OCI-LY1 (cell line): Measurements from ENCODE around the gene MVB12B.

ENCODE experiments used
- H2AFZ ChIP-seq: fragments of 200-600 bp; sonication (generic), shearing (Covaris generic); 2 replicates; pipeline ENCODE4 v1.6.0; 2014; ENCODE audit warnings: antibody characterized with exemption, mild to moderate bottlenecking, low read length
- H3F3A ChIP-seq: fragments of 200-600 bp; sonication (generic), shearing (Covaris generic); 2 replicates; pipeline ENCODE4 v1.6.0; 2014; ENCODE audit warnings: mild to moderate bottlenecking, antibody characterized with exemption, low read length, moderate library complexity; ENCODE audit not compliant: insufficient read depth
- H3K27ac ChIP-seq: fragments of 200-600 bp; sonication (generic); 2 replicates; pipeline ENCODE4 v1.5.1; 2014; ENCODE audit warnings: low read length, mixed run types, mild to moderate bottlenecking, low read depth; ENCODE audit not compliant: poor library complexity, severe bottlenecking
- H3K27me3 ChIP-seq: fragments of 200-600 bp; sonication (generic); 2 replicates; pipeline ENCODE4 v1.6.0; 2014; ENCODE audit warnings: antibody characterized with exemption, mild to moderate bottlenecking, low read length, moderate library complexity; ENCODE audit not compliant: insufficient read depth
- H3K36me3 ChIP-seq: fragments of 200-600 bp; sonication (generic); 2 replicates; pipeline ENCODE4 v1.6.1; 2014; ENCODE audit warnings: mild to moderate bottlenecking, antibody characterized with exemption, low read length, moderate library complexity, mixed read lengths; ENCODE audit not compliant: insufficient read depth
- H3K4me1 ChIP-seq: fragments of 200-600 bp; sonication (generic); 2 replicates; pipeline ENCODE4 v1.5.1; 2014; ENCODE audit warnings: mild to moderate bottlenecking, low read length, moderate library complexity; ENCODE audit not compliant: insufficient read depth, severe bottlenecking
- H3K4me2 ChIP-seq: fragments of 200-600 bp; sonication (generic), shearing (Covaris generic); 2 replicates; pipeline ENCODE4 v1.6.1; 2014; ENCODE audit warnings: low read length
- H3K4me3 ChIP-seq: fragments of 200-600 bp; sonication (generic); 2 replicates; pipeline ENCODE4 v1.5.1; 2014; ENCODE audit warnings: low read length, low read depth, mild to moderate bottlenecking, mixed read lengths; ENCODE audit not compliant: poor library complexity, severe bottlenecking
- H3K79me2 ChIP-seq: fragments of 200-600 bp; shearing (Covaris generic); 2 replicates; pipeline ENCODE4 v1.6.1; 2016; ENCODE audit warnings: mixed run types, low read length, mixed read lengths; ENCODE audit not compliant: insufficient read depth
- H3K9ac ChIP-seq: fragments of 200-600 bp; sonication (generic), shearing (Covaris generic); 2 replicates; pipeline ENCODE4 v1.6.1; 2014; ENCODE audit warnings: mild to moderate bottlenecking, low read length, mixed read lengths
- H3K9me2 ChIP-seq: fragments of 200-600 bp; sonication (generic), shearing (Covaris generic); 2 replicates; pipeline ENCODE4 v1.6.1; 2014; ENCODE audit warnings: low read depth, mild to moderate bottlenecking, low read length, mixed read lengths
- H3K9me3 ChIP-seq: fragments of 200-600 bp; shearing (Covaris generic); 2 replicates; pipeline ENCODE4 v1.6.1; 2014; ENCODE audit warnings: low read length, mixed read lengths
- H4K20me1 ChIP-seq: fragments of 200-600 bp; sonication (generic), shearing (Covaris generic); 2 replicates; pipeline ENCODE4 v1.6.0; 2016; ENCODE audit warnings: mild to moderate bottlenecking, low read length; ENCODE audit not compliant: insufficient read depth
- EZH2 ChIP-seq: fragments of 200-600 bp; sonication (generic), shearing (Covaris generic); IDR thresholded peaks from 2 replicates; pipeline ENCODE4 v1.8.0; 2017; ENCODE audit warnings: borderline replicate concordance, mixed run types, mild to moderate bottlenecking, antibody characterized with exemption, low read length, moderate library complexity, mixed read lengths
- TF ChIP-seq, protein P1 (sequence below): fragments of 200-600 bp; sonication (generic), shearing (Covaris generic); IDR thresholded peaks from 2 replicates; pipeline ENCODE4 v1.5.1; 2017; ENCODE audit warnings: mild to moderate bottlenecking, antibody characterized with exemption, low read length, moderate library complexity, mixed read lengths

Gene MVB12B

GRCh38 chr9:126417043-126417442, 90.4 kb downstream of the MVB12B start:
- H4K20me1 ChIP-seq, result no peaks in the 10 kb centered on the region
- H3F3A ChIP-seq, result no peaks in the 10 kb centered on the region
- H3K4me1 ChIP-seq, result no peaks in the 10 kb centered on the region
- TF ChIP-seq EZH2, result no peak
- TF ChIP-seq, protein P1, sequence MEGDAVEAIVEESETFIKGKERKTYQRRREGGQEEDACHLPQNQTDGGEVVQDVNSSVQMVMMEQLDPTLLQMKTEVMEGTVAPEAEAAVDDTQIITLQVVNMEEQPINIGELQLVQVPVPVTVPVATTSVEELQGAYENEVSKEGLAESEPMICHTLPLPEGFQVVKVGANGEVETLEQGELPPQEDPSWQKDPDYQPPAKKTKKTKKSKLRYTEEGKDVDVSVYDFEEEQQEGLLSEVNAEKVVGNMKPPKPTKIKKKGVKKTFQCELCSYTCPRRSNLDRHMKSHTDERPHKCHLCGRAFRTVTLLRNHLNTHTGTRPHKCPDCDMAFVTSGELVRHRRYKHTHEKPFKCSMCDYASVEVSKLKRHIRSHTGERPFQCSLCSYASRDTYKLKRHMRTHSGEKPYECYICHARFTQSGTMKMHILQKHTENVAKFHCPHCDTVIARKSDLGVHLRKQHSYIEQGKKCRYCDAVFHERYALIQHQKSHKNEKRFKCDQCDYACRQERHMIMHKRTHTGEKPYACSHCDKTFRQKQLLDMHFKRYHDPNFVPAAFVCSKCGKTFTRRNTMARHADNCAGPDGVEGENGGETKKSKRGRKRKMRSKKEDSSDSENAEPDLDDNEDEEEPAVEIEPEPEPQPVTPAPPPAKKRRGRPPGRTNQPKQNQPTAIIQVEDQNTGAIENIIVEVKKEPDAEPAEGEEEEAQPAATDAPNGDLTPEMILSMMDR, result no peak
- no peaks in the 10 kb centered on the region for H3K79me2 ChIP-seq
- no peaks in the 10 kb centered on the region for H3K36me3 ChIP-seq
- no peak overlapping the region for H3K9ac ChIP-seq
- H3K4me2 ChIP-seq, result no peak overlapping the region
- H3K9me2 ChIP-seq, result no peaks in the 10 kb centered on the region
- H3K27ac ChIP-seq, result no peak overlapping the region
- H2AFZ ChIP-seq, result no peak overlapping the region
- no peaks in the 10 kb centered on the region for H3K9me3 ChIP-seq
- no peaks in the 10 kb centered on the region for H3K27me3 ChIP-seq
- H3K4me3 ChIP-seq, result no peak overlapping the region

DNA sequence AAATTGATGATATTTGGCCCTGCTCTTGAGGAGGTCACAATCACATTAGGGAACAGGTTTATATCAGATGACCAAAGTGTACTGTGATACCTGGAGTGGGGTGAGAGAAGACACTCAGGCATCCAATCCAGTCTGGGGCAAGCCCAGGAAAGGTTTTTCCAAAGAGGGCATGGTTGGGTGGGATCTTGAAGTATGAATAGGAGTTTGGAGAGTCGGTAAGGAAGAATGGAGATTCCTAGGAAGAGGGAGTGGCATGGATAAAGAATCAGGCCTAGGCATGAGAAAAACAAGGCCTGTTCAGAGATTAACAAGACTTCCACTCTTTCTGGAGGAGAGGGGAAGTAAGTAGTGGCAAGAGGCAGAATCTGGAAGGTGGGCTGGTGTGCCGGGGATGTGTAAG, 91.1 kb downstream of the MVB12B start:
- no peak overlapping the region for H3K4me2 ChIP-seq

GRCh38 chr9:126418608-126419007, 92.0 kb downstream of the MVB12B start:
- TF ChIP-seq EZH2, result no peak
- TF ChIP-seq, protein P1, result no peak
- Histone ChIP-seq H3K36me3 (no peaks in the 10 kb centered on the region), H3K4me1 (no peaks in the 10 kb centered on the region), H3K27me3 (0 out of 2 replicates have a peak, but pooled peaks cover 1% of the 10 kb centered on the region), H4K20me1 (no peaks in the 10 kb centered on the region), H3K9me3 (no peaks in the 10 kb centered on the region), H3K4me2 (no peak overlapping the region), H3K9ac (no peak overlapping the region), H2AFZ (no peak overlapping the region), H3K79me2 (no peaks in the 10 kb centered on the region), H3K27ac (no peak overlapping the region), H3K4me3 (no peak overlapping the region), H3F3A (no peaks in the 10 kb centered on the region), H3K9me2 (no peaks in the 10 kb centered on the region)

More for the DNA sequence above, 91.1 kb downstream of the MVB12B start:
- Histone ChIP-seq H3K9ac (no peak overlapping the region), H4K20me1 (no peaks in the 10 kb centered on the region), H3K9me2 (no peaks in the 10 kb centered on the region), H3K4me3 (no peak overlapping the region), H3K36me3 (no peaks in the 10 kb centered on the region), H3K27me3 (no peaks in the 10 kb centered on the region), H2AFZ (no peak overlapping the region), H3K27ac (no peak overlapping the region), H3F3A (no peaks in the 10 kb centered on the region), H3K4me1 (no peaks in the 10 kb centered on the region), H3K9me3 (no peaks in the 10 kb centered on the region), H3K79me2 (no peaks in the 10 kb centered on the region)
- TF ChIP-seq, protein P1, result no peak
- no peak for TF ChIP-seq EZH2
